PC-3 (cell line): ENCODE data around the gene DCP1B. TPM values are rescaled to one million over a fixed set of nuclear protein-coding genes. Genes with fewer than 3 reads are reported as not detected.

Experiments
- ATAC-seq: fragments of 200-7000 bp; cut with Tn5 transposase; 2 replicates; pipeline ENCODE4 v1.9.1; 2020; ENCODE audit warnings: mild to moderate bottlenecking, moderate library complexity
- BruUV-seq: library from RNA; stranded (reverse); fragments of 400-500 nt; replicated peaks from 2 replicates; lab custom pipeline; 2021; lab: Mats Ljungman, UMichigan
- CTCF ChIA-PET: fragments of 300-600 bp; sonication (Branson Sonifier 250); formaldehyde crosslinking; loops from one replicate; lab custom pipeline; 2022; ENCODE audit warnings: antibody characterized with exemption; lab: Charles Lee
- POLR2A ChIA-PET: fragments of 300-600 bp; sonication (Branson Sonifier 250); formaldehyde crosslinking; loops from one replicate; lab custom pipeline; 2022; ENCODE audit warnings: antibody characterized with exemption; ENCODE audit not compliant: unreplicated experiment; lab: Charles Lee
- DNase-seq: peaks from one replicate; pipeline ENCODE4 v3.0.0-alpha.2; 2015
- H2AFZ ChIP-seq: fragments of 300-600 bp; sonication (generic); 2 replicates; pipeline ENCODE4 v1.6.0; 2016; ENCODE audit warnings: antibody characterized with exemption, low read length
- H3F3A ChIP-seq: fragments of 300-600 bp; sonication (generic); one replicate; pipeline ENCODE4 v1.6.0; 2017; ENCODE audit warnings: antibody characterized with exemption, low read length, control low read depth, mild to moderate bottlenecking; ENCODE audit not compliant: unreplicated experiment
- H3K27ac ChIP-seq: fragments of 300-600 bp; sonication (generic); 2 replicates; pipeline ENCODE4 v1.5.1; 2016; ENCODE audit warnings: mild to moderate bottlenecking, low read length
- H3K27me3 ChIP-seq: fragments of 300-600 bp; sonication (generic); 2 replicates; pipeline ENCODE4 v1.6.1; 2016; ENCODE audit warnings: low read length, mixed read lengths
- H3K36me3 ChIP-seq: fragments of 300-600 bp; sonication (generic); 2 replicates; pipeline ENCODE4 v1.6.1; 2016; ENCODE audit warnings: low read depth, mixed run types, low read length, mixed read lengths
- H3K4me1 ChIP-seq: fragments of 300-600 bp; sonication (generic); 2 replicates; pipeline ENCODE4 v1.5.1; 2016; ENCODE audit warnings: low read length; ENCODE audit not compliant: insufficient read depth
- H3K4me2 ChIP-seq: fragments of 300-600 bp; sonication (generic); 2 replicates; pipeline ENCODE4 v1.6.0; 2016; ENCODE audit warnings: low read length
- H3K4me3 ChIP-seq: fragments of 300-600 bp; sonication (generic); 2 replicates; pipeline ENCODE4 v1.5.1; 2016; ENCODE audit warnings: mild to moderate bottlenecking, low read length, mixed read lengths
- H3K79me2 ChIP-seq: fragments of 300-600 bp; sonication (generic); 2 replicates; pipeline ENCODE4 v1.6.1; 2017; ENCODE audit warnings: low read length, mixed read lengths
- H3K9ac ChIP-seq: fragments of 300-600 bp; sonication (generic); 2 replicates; pipeline ENCODE4 v1.6.0; 2016; ENCODE audit warnings: mild to moderate bottlenecking, low read length
- H3K9me2 ChIP-seq: fragments of 300-600 bp; sonication (generic); replicated peaks from 2 replicates; pipeline ENCODE4 v1.6.1; 2016; ENCODE audit warnings: mixed run types, low read length, mixed read lengths
- H3K9me3 ChIP-seq: fragments of 300-600 bp; sonication (generic); 2 replicates; pipeline ENCODE4 v1.6.1; 2016; ENCODE audit warnings: low read length, mixed read lengths
- H4K20me1 ChIP-seq: fragments of 300-600 bp; sonication (generic); 2 replicates; pipeline ENCODE4 v1.6.1; 2016; ENCODE audit warnings: low read length, mixed read lengths
- CTCF ChIP-seq: fragments of 300-600 bp; sonication (generic); conservative IDR thresholded peaks from 2 replicates; pipeline ENCODE4 v1.5.1; 2017; ENCODE audit warnings: antibody characterized with exemption, low read depth, mild to moderate bottlenecking, low read length
- EZH2 ChIP-seq: fragments of 300-600 bp; sonication (generic); IDR thresholded peaks from one replicate; pipeline ENCODE4 v1.6.1; 2017; ENCODE audit warnings: antibody characterized with exemption, mild to moderate bottlenecking, low read length; ENCODE audit not compliant: unreplicated experiment
- EZH2phosphoT487 ChIP-seq: fragments of 300-600 bp; sonication (generic); IDR thresholded peaks from 2 replicates; pipeline ENCODE4 v1.6.1; 2018; ENCODE audit warnings: mild to moderate bottlenecking, antibody characterized with exemption, low read length, borderline replicate concordance
- intact Hi-C: fragments of 100-400 bp; cut with micrococcal nuclease; formaldehyde crosslinking; loops from 2 replicates; pipeline ENCODE4 v1.9.0; 2023
- total RNA-seq: library from RNA; depleted of rRNA; stranded (reverse); fragments of >200 nt; gene quantifications from 2 replicates; pipeline ENCODE4 v1.2.3, GENCODE V29; 2014

DCP1B gene
- total RNA-seq, 1 experiment from 2014 or later, result 4.9 TPM

DNA sequence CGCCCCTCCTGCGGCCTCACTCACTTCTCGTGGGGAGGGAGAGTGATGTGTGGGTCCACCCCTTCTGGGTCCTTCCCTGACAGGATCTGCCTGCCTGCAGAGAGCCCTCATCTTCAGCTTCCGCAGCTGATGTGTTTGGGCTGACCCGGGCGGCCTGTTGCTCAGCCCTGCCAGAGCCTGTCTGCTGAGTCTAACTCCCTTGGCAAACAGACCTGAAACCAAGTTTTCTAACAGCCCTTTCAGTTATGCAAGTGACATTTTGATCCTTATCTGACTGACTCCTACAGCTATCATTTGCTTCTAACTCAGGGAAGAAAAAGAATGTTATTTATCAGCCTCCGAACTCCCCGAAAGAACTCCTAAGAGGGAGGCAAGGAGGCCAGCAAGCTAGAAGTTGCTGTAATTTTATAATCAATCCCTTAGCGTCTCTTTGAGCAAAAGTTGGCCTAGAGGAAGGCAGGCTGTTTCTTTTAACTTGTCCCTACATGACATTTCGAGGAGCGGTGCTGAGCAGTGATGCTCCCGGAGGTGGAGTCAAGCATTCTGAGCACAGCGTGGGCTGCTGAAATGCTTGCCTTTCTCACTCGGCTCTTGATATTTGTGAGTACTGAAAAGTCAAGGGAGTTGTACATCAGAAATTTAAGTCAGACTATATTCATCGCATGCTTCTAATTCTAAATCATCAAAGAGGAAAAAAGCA lies 54.3 kb downstream of the DCP1B start:
- no peaks in the 10 kb centered on the region for H3K27me3 ChIP-seq
- H4K20me1 ChIP-seq, result no peaks in the 10 kb centered on the region
- no peaks in the 10 kb centered on the region for H3K9me3 ChIP-seq
- DNase-seq, result no peak
- H3K4me3 ChIP-seq, result no peak overlapping the region
- no peaks in the 10 kb centered on the region for H3K36me3 ChIP-seq
- TF ChIP-seq EZH2, result no peak
- TF ChIP-seq EZH2phosphoT487, result no peak
- H3F3A ChIP-seq, result no peaks in the 10 kb centered on the region
- no peak for ATAC-seq
- POLR2A ChIA-PET, result no interaction called here
- CTCF ChIA-PET, result interaction anchor here (1.0 kb wide), 1 partner anchor 159 kb away, joined by 3 read pairs; no protein-coding TSS in a partner anchor
- H2AFZ ChIP-seq, result no peak overlapping the region
- H3K79me2 ChIP-seq, result no peaks in the 10 kb centered on the region
- no peak overlapping the region for H3K4me2 ChIP-seq
- H3K4me1 ChIP-seq, result no peaks in the 10 kb centered on the region
- H3K9ac ChIP-seq, result no peak overlapping the region
- no TSS peak for BruUV-seq
- no peak overlapping the region for H3K27ac ChIP-seq
- H3K9me2 ChIP-seq, result no peaks in the 10 kb centered on the region
- intact Hi-C loops, result no loop called here

DNA sequence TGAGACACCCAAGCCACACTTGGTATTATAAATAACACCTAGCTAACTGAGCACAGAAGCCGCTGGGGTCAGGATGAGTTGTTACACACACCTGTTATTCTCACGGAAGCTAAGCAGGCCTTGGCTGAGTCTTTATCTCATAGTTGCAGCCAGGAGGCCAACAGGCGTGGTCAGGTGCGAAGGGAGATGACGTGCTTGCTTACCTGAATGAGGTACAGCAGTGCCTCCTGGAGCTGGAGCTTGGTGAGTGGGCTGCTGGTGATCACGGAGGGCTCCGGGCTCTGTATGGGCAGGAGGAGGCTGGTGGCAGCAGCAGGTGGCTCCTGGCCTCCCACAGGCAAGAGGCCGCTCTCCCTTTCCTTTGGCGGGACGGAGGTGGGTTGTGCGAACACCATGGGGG lies 55.4 kb downstream of the DCP1B start:
- DNase-seq (no peak), ATAC-seq (no peak)
- ChIA-PET CTCF (interaction anchor here (1.0 kb wide), 1 partner anchor 158 kb away, joined by 3 read pairs; no protein-coding TSS in a partner anchor), POLR2A (no interaction called here)
- Histone ChIP-seq H3K79me2 (no peaks in the 10 kb centered on the region), H3K27ac (no peak overlapping the region), H3K27me3 (no peaks in the 10 kb centered on the region), H3K9me3 (no peaks in the 10 kb centered on the region), H3K4me2 (no peak overlapping the region), H3K4me3 (no peak overlapping the region), H3K9ac (no peak overlapping the region), H2AFZ (no peak overlapping the region), H3K9me2 (no peaks in the 10 kb centered on the region), H3K4me1 (no peaks in the 10 kb centered on the region), H3F3A (no peaks in the 10 kb centered on the region), H4K20me1 (no peaks in the 10 kb centered on the region), H3K36me3 (no peaks in the 10 kb centered on the region)
- TF ChIP-seq EZH2phosphoT487 (no peak), EZH2 (no peak), CTCF (no peak)
- BruUV-seq, result no TSS peak
- intact Hi-C loops, result no loop called here

DNA sequence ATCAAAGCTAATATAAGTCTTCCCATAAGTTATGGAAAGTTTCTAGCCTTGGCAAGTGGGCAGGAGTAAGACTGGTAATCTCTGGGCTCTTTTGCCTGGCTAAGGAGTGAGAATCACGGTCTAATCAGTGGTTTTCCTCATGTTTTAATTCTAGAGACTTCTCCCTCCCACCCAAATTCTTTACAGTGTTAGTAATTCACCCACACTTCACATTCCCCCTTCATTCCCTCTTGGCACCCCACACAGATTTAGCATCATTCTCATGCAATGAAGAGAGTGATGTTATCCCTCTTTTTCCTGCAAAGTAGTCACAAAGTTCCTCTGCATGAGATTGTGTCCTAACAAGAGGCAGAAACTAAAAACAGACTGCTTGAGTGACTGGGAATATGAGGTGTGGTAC lies 57.2 kb downstream of the DCP1B start:
- BruUV-seq, result no TSS peak
- no peak for DNase-seq
- H3K4me1 ChIP-seq, result no peaks in the 10 kb centered on the region
- no peak overlapping the region for H3K9ac ChIP-seq
- no peak overlapping the region for H3K4me2 ChIP-seq
- no peaks in the 10 kb centered on the region for H4K20me1 ChIP-seq
- H3K9me3 ChIP-seq, result no peaks in the 10 kb centered on the region
- H3K4me3 ChIP-seq, result no peak overlapping the region
- H3K79me2 ChIP-seq, result no peaks in the 10 kb centered on the region
- H3K27ac ChIP-seq, result no peak overlapping the region
- no peak overlapping the region for H2AFZ ChIP-seq
- no peak for ATAC-seq
- no peak for TF ChIP-seq CTCF
- no peak for TF ChIP-seq EZH2
- TF ChIP-seq EZH2phosphoT487, result no peak
- CTCF ChIA-PET, result no interaction called here
- no peaks in the 10 kb centered on the region for H3K36me3 ChIP-seq
- intact Hi-C loops, result no loop called here
- H3K9me2 ChIP-seq, result no peaks in the 10 kb centered on the region
- POLR2A ChIA-PET, result no interaction called here
- H3F3A ChIP-seq, result no peaks in the 10 kb centered on the region
- no peaks in the 10 kb centered on the region for H3K27me3 ChIP-seq
